ENCODE data around the gene DUSP16.

- TF ChIP-seq, protein P1, sequence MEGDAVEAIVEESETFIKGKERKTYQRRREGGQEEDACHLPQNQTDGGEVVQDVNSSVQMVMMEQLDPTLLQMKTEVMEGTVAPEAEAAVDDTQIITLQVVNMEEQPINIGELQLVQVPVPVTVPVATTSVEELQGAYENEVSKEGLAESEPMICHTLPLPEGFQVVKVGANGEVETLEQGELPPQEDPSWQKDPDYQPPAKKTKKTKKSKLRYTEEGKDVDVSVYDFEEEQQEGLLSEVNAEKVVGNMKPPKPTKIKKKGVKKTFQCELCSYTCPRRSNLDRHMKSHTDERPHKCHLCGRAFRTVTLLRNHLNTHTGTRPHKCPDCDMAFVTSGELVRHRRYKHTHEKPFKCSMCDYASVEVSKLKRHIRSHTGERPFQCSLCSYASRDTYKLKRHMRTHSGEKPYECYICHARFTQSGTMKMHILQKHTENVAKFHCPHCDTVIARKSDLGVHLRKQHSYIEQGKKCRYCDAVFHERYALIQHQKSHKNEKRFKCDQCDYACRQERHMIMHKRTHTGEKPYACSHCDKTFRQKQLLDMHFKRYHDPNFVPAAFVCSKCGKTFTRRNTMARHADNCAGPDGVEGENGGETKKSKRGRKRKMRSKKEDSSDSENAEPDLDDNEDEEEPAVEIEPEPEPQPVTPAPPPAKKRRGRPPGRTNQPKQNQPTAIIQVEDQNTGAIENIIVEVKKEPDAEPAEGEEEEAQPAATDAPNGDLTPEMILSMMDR (IDR thresholded peaks at IDR 0.05; ENCODE audit: borderline replicate concordance, extremely low read depth, low read length, poor library complexity, severe bottlenecking), result no peak
- TF ChIP-seq EZH2 (IDR thresholded peaks at IDR 0.05; ENCODE audit: borderline replicate concordance, low read depth, low read length, severe bottlenecking), result no peak
These were observed 12.4 kb downstream of the DUSP16 start for GRCh38 chr12:12550277-12550676.
